ENCODE measurements around the gene ITGA8.
"Not testable (repeated sequence)": the region's sequence is repeated elsewhere in the genome, so short reads cannot be mapped to it uniquely, and the experiment has no call there.

ITGA8 gene

DNA sequence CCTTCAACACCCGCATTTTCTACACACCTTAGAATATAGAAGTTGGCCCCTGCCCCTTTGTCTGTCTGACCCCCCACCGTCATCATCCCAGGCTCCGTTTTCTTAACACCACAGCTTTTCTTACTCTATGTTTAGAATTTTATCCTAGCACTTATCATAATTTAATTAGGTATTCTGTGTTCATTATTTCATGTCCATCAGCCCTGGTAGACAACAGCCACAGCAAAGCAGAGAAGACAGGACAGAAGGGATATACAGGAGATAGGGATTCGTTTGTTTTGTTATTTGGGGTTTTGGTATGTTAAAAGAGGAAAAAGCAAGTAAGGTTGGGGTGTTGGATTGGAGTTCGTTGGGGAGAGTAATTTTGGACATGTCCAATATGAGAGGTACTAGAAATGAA, 48.8 kb downstream of the ITGA8 start:
- no peak for DNase-seq (ENCODE audit: low spot score in 2 of 2)
- H3K27ac Mint-ChIP-seq, result no peak overlapping the region
- no peak for ATAC-seq
- H3K4me3 Mint-ChIP-seq, result no peak overlapping the region
- H3K9me3 Mint-ChIP-seq, result no peaks in the 10 kb centered on the region
- no peaks in the 10 kb centered on the region for H3K36me3 Mint-ChIP-seq
- H3K4me1 Mint-ChIP-seq, result no peaks in the 10 kb centered on the region

- H3K27ac Mint-ChIP-seq, result no peak overlapping the region
- no peaks in the 10 kb centered on the region for H3K4me1 Mint-ChIP-seq
- H3K4me3 Mint-ChIP-seq, result no peak overlapping the region
- H3K9me3 Mint-ChIP-seq, result no peaks in the 10 kb centered on the region
- no peaks in the 10 kb centered on the region for H3K36me3 Mint-ChIP-seq
- ATAC-seq, result no peak
- DNase-seq (ENCODE audit: low spot score in 2 of 2), result no peak
Observed at GRCh38 chr10:15661574-15661973, 58.1 kb downstream of the ITGA8 start.

DNA sequence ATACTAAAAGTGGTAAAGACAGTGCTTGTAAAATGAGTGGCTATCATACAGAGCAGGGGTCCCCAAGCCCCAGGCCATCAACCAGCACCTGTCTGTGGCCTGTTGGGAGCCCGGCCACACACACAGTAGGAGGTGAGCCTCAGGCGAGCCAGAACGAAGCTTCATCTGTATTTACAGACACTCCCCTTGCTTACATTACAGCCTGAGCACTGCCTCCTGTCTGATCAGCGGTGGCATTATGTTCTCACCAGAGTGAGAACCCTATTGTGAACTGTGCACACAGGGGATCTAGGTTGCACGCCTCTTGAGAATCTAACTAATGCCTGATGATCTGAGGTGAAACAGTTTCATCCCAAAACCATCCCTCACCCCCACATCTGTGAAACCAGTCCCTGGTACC, 58.7 kb downstream of the ITGA8 start:
- Mint-ChIP-seq H3K9me3 (no peaks in the 10 kb centered on the region), H3K4me3 (no peak overlapping the region), H3K4me1 (no peaks in the 10 kb centered on the region), H3K36me3 (no peaks in the 10 kb centered on the region), H3K27ac (no peak overlapping the region)
- ATAC-seq (no peak), DNase-seq (ENCODE audit: low spot score in 2 of 2) (no peak)

DNA sequence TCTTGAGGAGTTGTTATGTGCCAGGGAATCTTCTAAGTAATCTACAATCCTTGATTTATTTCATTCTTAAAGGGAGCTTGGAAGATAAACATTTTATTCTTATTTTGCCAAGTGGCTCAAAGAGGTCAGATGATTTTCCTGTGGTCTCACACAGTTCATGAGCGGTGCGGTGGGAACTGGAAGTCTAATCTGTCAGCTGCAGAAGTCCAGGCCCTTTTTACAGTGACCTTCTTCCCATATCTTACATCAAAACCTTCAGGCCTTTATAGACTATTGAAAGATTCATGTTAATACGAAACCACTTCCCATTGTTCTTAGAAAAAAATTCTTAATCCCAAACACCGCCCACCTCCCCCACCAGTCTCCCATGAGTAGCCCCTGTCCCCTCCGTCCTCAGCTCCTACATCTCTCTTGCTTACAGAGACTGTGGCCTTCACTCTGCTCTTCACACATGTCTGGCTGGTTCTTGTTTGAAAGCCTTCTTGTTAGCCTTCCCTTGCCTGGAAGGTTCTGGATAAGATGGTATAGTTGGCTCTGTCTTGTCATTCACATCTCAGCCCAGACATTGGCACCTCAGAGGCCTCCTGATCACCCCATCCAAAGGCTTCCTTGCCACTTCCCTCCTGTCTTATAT, 61.5 kb downstream of the ITGA8 start:
- H3K4me1 Mint-ChIP-seq, result no peaks in the 10 kb centered on the region
- no peaks in the 10 kb centered on the region for H3K9me3 Mint-ChIP-seq
- no peaks in the 10 kb centered on the region for H3K36me3 Mint-ChIP-seq
- no peak overlapping the region for H3K4me3 Mint-ChIP-seq
- DNase-seq (ENCODE audit: low spot score in 2 of 2), result no peak
- no peak for ATAC-seq
- H3K27ac Mint-ChIP-seq, result no peak overlapping the region

- no peaks in the 10 kb centered on the region for H3K9me3 Mint-ChIP-seq
- H3K4me1 Mint-ChIP-seq, result no peaks in the 10 kb centered on the region
Observed at GRCh38 chr10:15652757-15653156, 67.0 kb downstream of the ITGA8 start.

DNA sequence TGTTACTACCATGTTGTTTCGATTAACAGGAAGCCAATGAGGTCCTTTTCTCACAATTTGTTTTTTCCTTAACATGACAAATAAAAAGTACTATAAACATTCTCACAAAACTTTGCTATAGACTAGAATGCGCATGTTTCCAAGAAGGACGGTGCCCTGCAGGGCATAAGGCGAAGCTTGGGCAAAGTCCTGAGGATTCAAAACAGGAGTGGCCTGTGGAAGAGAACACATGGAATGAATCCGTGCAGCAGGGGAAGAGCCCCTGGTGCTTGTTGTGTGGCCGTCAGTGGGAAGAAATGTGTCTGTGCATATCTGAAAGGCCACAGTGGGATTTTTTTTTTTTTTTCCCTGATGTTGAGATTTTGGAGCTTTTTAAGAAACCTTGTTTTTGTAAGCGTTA, 67.6 kb downstream of the ITGA8 start:
- Mint-ChIP-seq H3K9me3 (no peaks in the 10 kb centered on the region), H3K27ac (no peak overlapping the region), H3K4me3 (no peak overlapping the region), H3K4me1 (no peaks in the 10 kb centered on the region), H3K36me3 (no peaks in the 10 kb centered on the region)
- DNase-seq (ENCODE audit: low spot score in 2 of 2) (no peak), ATAC-seq (no peak)

More at GRCh38 chr10:15652757-15653156, 67.0 kb downstream of the ITGA8 start:
- Mint-ChIP-seq H3K4me3 (no peak overlapping the region), H3K27ac (no peak overlapping the region), H3K36me3 (no peaks in the 10 kb centered on the region)
- DNase-seq (ENCODE audit: low spot score in 2 of 2), result no peak
- peak; percentile 50 for ATAC-seq

DNA sequence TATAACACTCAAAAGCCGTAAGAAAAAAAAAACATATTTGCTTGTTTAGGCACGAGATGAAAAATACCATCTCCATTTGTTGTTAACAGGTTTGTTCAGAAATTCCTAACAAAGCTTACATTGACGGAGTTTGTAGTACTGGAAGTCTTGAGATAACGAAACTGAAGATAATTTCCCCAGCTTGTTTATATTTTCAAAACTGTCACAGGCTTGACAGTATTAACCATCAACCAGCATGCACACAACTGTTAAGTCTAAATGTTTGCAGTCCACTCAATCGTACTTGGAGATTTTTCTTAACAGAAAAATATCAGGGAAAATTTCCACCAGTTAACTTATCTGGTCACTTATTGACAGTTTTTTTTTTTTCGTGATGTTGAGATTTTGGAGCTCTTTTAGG, 68.5 kb downstream of the ITGA8 start:
- Mint-ChIP-seq H3K36me3 (no peaks in the 10 kb centered on the region), H3K9me3 (no peaks in the 10 kb centered on the region), H3K4me1 (no peaks in the 10 kb centered on the region), H3K4me3 (no peak overlapping the region), H3K27ac (no peak overlapping the region)
- ATAC-seq (no peak), DNase-seq (ENCODE audit: low spot score in 2 of 2) (no peak)

GRCh38 chr10:15642095-15642494, 77.6 kb downstream of the ITGA8 start:
- DNase-seq (ENCODE audit: low spot score in 2 of 2), result no peak

GRCh38 chr10:15640536-15641085, 79.1 kb downstream of the ITGA8 start:
- Mint-ChIP-seq H3K4me3 (no peak overlapping the region), H3K9me3 (no peaks in the 10 kb centered on the region), H3K4me1 (no peaks in the 10 kb centered on the region), H3K27ac (no peak overlapping the region), H3K36me3 (no peaks in the 10 kb centered on the region)
- ATAC-seq (no peak), DNase-seq (ENCODE audit: low spot score in 2 of 2) (no peak)

More at GRCh38 chr10:15642095-15642494, 77.6 kb downstream of the ITGA8 start:
- no peak overlapping the region for H3K27ac Mint-ChIP-seq
- H3K36me3 Mint-ChIP-seq, result no peaks in the 10 kb centered on the region
- no peak for ATAC-seq
- H3K4me3 Mint-ChIP-seq, result no peak overlapping the region
- H3K4me1 Mint-ChIP-seq, result no peaks in the 10 kb centered on the region
- H3K9me3 Mint-ChIP-seq, result no peaks in the 10 kb centered on the region

DNA sequence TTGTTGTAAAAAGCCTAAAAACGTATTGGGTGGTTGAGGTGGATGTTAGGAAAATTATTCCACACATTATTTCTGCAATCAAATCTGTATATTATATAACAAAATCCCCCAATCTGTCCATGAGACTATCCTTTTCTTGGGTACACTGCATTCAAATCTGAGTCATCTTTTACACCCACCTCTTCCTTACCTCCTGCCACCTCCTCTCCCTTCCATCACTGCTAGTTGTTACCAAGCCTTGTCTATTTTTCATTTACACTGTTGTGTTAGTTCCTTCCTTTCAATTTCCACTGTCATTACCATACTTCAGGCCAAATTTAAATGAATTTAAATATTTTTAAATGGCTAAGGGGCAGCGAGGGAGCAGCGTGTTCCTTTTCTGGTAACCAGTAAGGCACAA, 83.3 kb downstream of the ITGA8 start:
- H3K36me3 Mint-ChIP-seq, result no peaks in the 10 kb centered on the region
- no peaks in the 10 kb centered on the region for H3K4me1 Mint-ChIP-seq
- no peak overlapping the region for H3K4me3 Mint-ChIP-seq
- no peaks in the 10 kb centered on the region for H3K9me3 Mint-ChIP-seq
- no peak for ATAC-seq
- H3K27ac Mint-ChIP-seq, result no peak overlapping the region
- no peak for DNase-seq (ENCODE audit: low spot score in 2 of 2)

DNA sequence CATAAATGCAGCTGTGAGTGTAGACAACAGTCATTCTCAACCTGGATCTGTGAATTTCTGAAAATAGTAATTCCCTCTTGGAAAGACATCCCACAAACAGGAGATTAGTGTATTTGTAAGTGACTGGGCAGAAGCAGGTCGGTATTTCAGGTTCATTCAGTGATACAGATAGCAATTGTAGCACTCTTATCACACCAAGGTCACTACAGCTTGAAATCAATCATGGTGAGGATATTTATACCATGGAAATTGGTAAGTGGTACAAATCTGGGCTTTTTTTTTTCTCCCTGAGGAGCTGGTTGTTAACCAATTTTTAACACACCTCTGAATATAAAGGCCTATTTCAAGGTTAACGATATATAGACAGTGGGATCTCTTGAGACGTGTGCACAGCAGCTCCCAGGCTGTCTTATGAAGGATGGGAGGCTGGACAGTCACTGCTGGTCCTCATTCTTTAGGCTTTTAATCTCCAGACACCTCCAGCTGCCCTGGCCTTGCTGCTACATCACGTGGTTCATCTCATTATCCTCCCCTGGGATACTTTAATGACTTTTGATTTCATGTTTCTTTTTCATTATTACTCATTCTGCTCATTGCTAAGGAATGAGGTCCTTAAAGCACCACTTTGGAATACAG, 87.1 kb downstream of the ITGA8 start:
- Mint-ChIP-seq H3K4me1 (no peaks in the 10 kb centered on the region), H3K9me3 (no peaks in the 10 kb centered on the region), H3K27ac (no peak overlapping the region), H3K36me3 (no peaks in the 10 kb centered on the region), H3K4me3 (no peak overlapping the region)
- DNase-seq (ENCODE audit: low spot score in 2 of 2) (no peak), ATAC-seq (no peak)

GRCh38 chr10:15631205-15631604, 88.5 kb downstream of the ITGA8 start:
- H3K4me3 Mint-ChIP-seq; ATAC-seq; H3K27ac Mint-ChIP-seq; H3K9me3 Mint-ChIP-seq; H3K4me1 Mint-ChIP-seq; DNase-seq (ENCODE audit: low spot score in 2 of 2); H3K36me3 Mint-ChIP-seq: not testable (repeated sequence)

GRCh38 chr10:15630353-15630752, 89.4 kb downstream of the ITGA8 start:
- Mint-ChIP-seq H3K9me3 (no peaks in the 10 kb centered on the region), H3K4me3 (no peak overlapping the region), H3K4me1 (no peaks in the 10 kb centered on the region), H3K36me3 (no peaks in the 10 kb centered on the region), H3K27ac (no peak overlapping the region)
- no peak for ATAC-seq
- no peak for DNase-seq (ENCODE audit: low spot score in 2 of 2)

- Mint-ChIP-seq H3K36me3 (no peaks in the 10 kb centered on the region), H3K4me3 (no peak overlapping the region), H3K27ac (no peak overlapping the region), H3K4me1 (no peaks in the 10 kb centered on the region), H3K9me3 (no peaks in the 10 kb centered on the region)
- no peak for DNase-seq (ENCODE audit: low spot score in 2 of 2)
- no peak for ATAC-seq
Observed at GRCh38 chr10:15627617-15628196, 92.0 kb downstream of the ITGA8 start.

- H3K4me1 Mint-ChIP-seq, result no peaks in the 10 kb centered on the region
- no peaks in the 10 kb centered on the region for H3K36me3 Mint-ChIP-seq
- H3K4me3 Mint-ChIP-seq, result no peak overlapping the region
- DNase-seq (ENCODE audit: low spot score in 2 of 2), result no peak
- no peaks in the 10 kb centered on the region for H3K9me3 Mint-ChIP-seq
- peak; percentile 24 for ATAC-seq
- no peak overlapping the region for H3K27ac Mint-ChIP-seq
Observed at GRCh38 chr10:15626937-15627336, 92.8 kb downstream of the ITGA8 start.

- Mint-ChIP-seq H3K9me3 (no peaks in the 10 kb centered on the region), H3K4me1 (no peaks in the 10 kb centered on the region), H3K4me3 (no peak overlapping the region), H3K27ac (no peak overlapping the region), H3K36me3 (no peaks in the 10 kb centered on the region)
- DNase-seq (ENCODE audit: low spot score in 2 of 2) (no peak), ATAC-seq (no peak)
Observed at GRCh38 chr10:15625261-15625660, 94.5 kb downstream of the ITGA8 start.

Measured in stimulated activated effector memory CD8-positive, alpha-beta T cell treated with anti-CD3 and anti-CD28 coated beads, Interleukin-12 subunit alpha, Interleukin-12 subunit beta, amount 100 ng/mL, for 72 hours (primary cell).